CD8-positive, alpha-beta memory T cell (primary cell): ENCODE data around the gene CLDN34. TPM values are rescaled to one million over a fixed set of nuclear protein-coding genes. Genes with fewer than 3 reads are reported as not detected.

Source experiments
- CTCF ChIA-PET: fragments of 350-600 bp; sonication (Branson Sonifier 250); formaldehyde crosslinking; loops from one replicate; lab custom pipeline; 2021; ENCODE audit warnings: antibody characterized with exemption; lab: Charles Lee
- POLR2A ChIA-PET: fragments of 350-600 bp; sonication (Branson Sonifier 250); formaldehyde crosslinking; loops from one replicate; lab custom pipeline; 2021; ENCODE audit warnings: antibody characterized with exemption; lab: Charles Lee
- DNase-seq, 5 donors: peaks; one replicate each; pipeline versions ENCODE4 v3.0.0 to v3.0.0-alpha.2; 2020 to 2022; ENCODE audit warnings: mixed read lengths in 1 of 5
- H3K27ac ChIP-seq: one replicate; pipeline ENCODE4 v1.7.0; 2013; ENCODE audit warnings: low read depth, mild to moderate bottlenecking, low read length, moderate library complexity
- H3K27me3 ChIP-seq: 2 replicates; pipeline ENCODE4 v1.7.0; 2013; ENCODE audit warnings: low read length, mild to moderate bottlenecking; ENCODE audit not compliant: insufficient read depth, poor library complexity, severe bottlenecking
- H3K36me3 ChIP-seq: 2 replicates; pipeline ENCODE4 v1.7.0; 2013; ENCODE audit warnings: mild to moderate bottlenecking, low read length, moderate library complexity; ENCODE audit not compliant: insufficient read depth
- H3K4me1 ChIP-seq: 2 replicates; pipeline ENCODE4 v1.7.0; 2013; ENCODE audit warnings: mild to moderate bottlenecking, low read length, moderate library complexity; ENCODE audit not compliant: insufficient read depth
- H3K4me3 ChIP-seq: 2 replicates; pipeline ENCODE4 v1.7.0; 2013; ENCODE audit warnings: mild to moderate bottlenecking, low read length
- H3K9me3 ChIP-seq: 2 replicates; pipeline ENCODE4 v1.7.0; 2013; ENCODE audit warnings: mild to moderate bottlenecking, low read length
- H3K27ac Mint-ChIP-seq, 8 donors: one replicate each; pipeline ENCODE4 v1.8.0; 2020 to 2021; ENCODE audit warnings: mixed read lengths in 8 of 8, mild to moderate bottlenecking in 6 of 8, inconsistent platforms in 3 of 8, moderate library complexity in 3 of 8
- H3K27me3 Mint-ChIP-seq, 2 donors: one replicate each; pipeline ENCODE4 v1.8.0; 2020 to 2021; ENCODE audit warnings: mixed read lengths in 2 of 2, mild to moderate bottlenecking in 1 of 2, moderate library complexity in 1 of 2
- H3K36me3 Mint-ChIP-seq, 3 donors: one replicate each; pipeline ENCODE4 v1.8.0; 2020 to 2021; ENCODE audit warnings: mixed read lengths in 3 of 3, inconsistent platforms in 1 of 3, mild to moderate bottlenecking in 1 of 3
- H3K4me1 Mint-ChIP-seq, 3 donors: one replicate each; pipeline ENCODE4 v1.8.0; 2020 to 2021; ENCODE audit warnings: mixed read lengths in 3 of 3, inconsistent platforms in 1 of 3, mild to moderate bottlenecking in 1 of 3
- H3K4me3 Mint-ChIP-seq, 7 donors: one replicate each; pipeline ENCODE4 v1.8.0; 2020 to 2021; ENCODE audit warnings: mixed read lengths in 7 of 7, mild to moderate bottlenecking in 6 of 7, moderate library complexity in 4 of 7, inconsistent platforms in 2 of 7
- H3K9me3 Mint-ChIP-seq, 5 donors: one replicate each; pipeline ENCODE4 v1.8.0; 2020 to 2022; ENCODE audit warnings: mixed read lengths in 5 of 5, mild to moderate bottlenecking in 3 of 5, moderate library complexity in 2 of 5, inconsistent platforms in 1 of 5
- polyA plus RNA-seq: library from polyadenylated mRNA; unstranded; fragments of 300-500 nt; fragmentation: Illumina TruSeq; gene quantifications from one replicate; pipeline ENCODE4 v1.2.3, GENCODE V29; 2021
- total RNA-seq, 2 experiments: library from RNA; stranded (reverse); gene quantifications; one replicate each; pipeline ENCODE4 v1.2.3, GENCODE V29; 2021

Gene CLDN34
- total and polyA plus RNA-seq, 3 experiments from 2014 or later: not detected

GRCh38 chrX:10017872-10018271 is 50.7 kb downstream of the CLDN34 start:
- H3K36me3 ChIP-seq: no peaks in the 10 kb centered on the region
- Mint-ChIP-seq H3K27ac (peak overlapping the region in 1 of 8 donors; percentile 42), H3K27me3 (peaks cover 0 to 6% of the 10 kb centered on the region in 2 donors), H3K36me3 (peaks cover 0 to 1% (median 0%) of the 10 kb centered on the region in 3 donors), H3K4me1 (peaks cover 10 to 32% (median 15%) of the 10 kb centered on the region in 3 donors), H3K4me3 (peak overlapping the region in 1 of 7 donors; percentile 79), H3K9me3 (no peaks in the 10 kb centered on the region)
- no peaks in the 10 kb centered on the region for H3K27me3 ChIP-seq
- ChIA-PET POLR2A (no interaction called here), CTCF (no interaction called here)
- H3K27ac ChIP-seq: no peak overlapping the region
- H3K4me1 ChIP-seq: no peaks in the 10 kb centered on the region
- DNase-seq: no peak
- no peaks in the 10 kb centered on the region for H3K9me3 ChIP-seq
- no peak overlapping the region for H3K4me3 ChIP-seq

Other genes starting within 250 kb of the CLDN34 start
- gene GPR143, start 201.5 kb upstream of the CLDN34 start, total RNA-seq: not detected
- 0.15 TPM for gene GPR143, start 201.5 kb upstream of the CLDN34 start, polyA plus RNA-seq
- not detected for gene SHROOM2, start 180.9 kb upstream of the CLDN34 start, total RNA-seq
- gene SHROOM2, start 180.9 kb upstream of the CLDN34 start, polyA plus RNA-seq: not detected
- gene CLCN4, start 189.6 kb downstream of the CLDN34 start, total RNA-seq: under 1 TPM; 0.04 to 0.20 TPM
- gene CLCN4, start 189.6 kb downstream of the CLDN34 start, polyA plus RNA-seq: not detected